H1 (cell line): ENCODE data around the gene IGF2BP3. TPM values are rescaled to one million over a fixed set of nuclear protein-coding genes. Genes with fewer than 3 reads are reported as not detected.

Source experiments
- CTCF ChIA-PET: fragments of 300-600 bp; sonication (Branson Sonifier 250); formaldehyde crosslinking; loops from one replicate; lab custom pipeline; 2021; ENCODE audit not compliant: partially characterized antibody; lab: Charles Lee
- POLR2A ChIA-PET: fragments of 300-600 bp; sonication (Branson Sonifier 250); formaldehyde crosslinking; loops from one replicate; lab custom pipeline; 2021; ENCODE audit warnings: inconsistent platforms; ENCODE audit not compliant: partially characterized antibody; lab: Charles Lee
- DNase-seq, 2 experiments: peaks; one replicate each; pipeline versions ENCODE4 v3.0.0 to v3.0.0-alpha.2; 2010 to 2022; ENCODE audit warnings: low spot score in 2 of 2, low read depth in 1 of 2, mixed read lengths in 1 of 2
- FAIRE-seq: peaks from 2 replicates; lab custom pipeline; 2011; peaks lifted over from hg19 to GRCh38; lab: Jason Lieb, UNC
- H2AFZ ChIP-seq: 2 replicates; pipeline ENCODE4 v1.8.1; 2012; ENCODE audit warnings: low read length, inconsistent platforms
- H2AK5ac ChIP-seq: 2 replicates; pipeline ENCODE4 v1.6.1; 2013; ENCODE audit warnings: low read depth, low read length
- H2BK120ac ChIP-seq: replicated peaks from 2 replicates; pipeline ENCODE3; 2013; ENCODE audit warnings: low read depth, low read length, inconsistent platforms
- H2BK12ac ChIP-seq: 2 replicates; pipeline ENCODE4 v1.6.1; 2013; ENCODE audit warnings: low read depth, low read length
- H2BK15ac ChIP-seq: 2 replicates; pipeline ENCODE4 v1.6.1; 2013; ENCODE audit warnings: low read length
- H2BK20ac ChIP-seq: 2 replicates; pipeline ENCODE4 v1.6.1; 2013; ENCODE audit warnings: low read length
- H2BK5ac ChIP-seq: 2 replicates; pipeline ENCODE4 v1.6.1; 2013; ENCODE audit warnings: low read depth, low read length
- H3K14ac ChIP-seq: 2 replicates; pipeline ENCODE4 v1.6.1; 2013; ENCODE audit warnings: inconsistent platforms; ENCODE audit not compliant: insufficient read length
- H3K18ac ChIP-seq: 2 replicates; pipeline ENCODE4 v1.6.1; 2013; ENCODE audit warnings: low read length; ENCODE audit errors: extremely low read depth
- H3K23ac ChIP-seq: 2 replicates; pipeline ENCODE4 v1.6.1; 2013; ENCODE audit warnings: inconsistent platforms; ENCODE audit not compliant: insufficient read length
- H3K23me2 ChIP-seq: 2 replicates; pipeline ENCODE4 v1.6.1; 2013; ENCODE audit warnings: low read depth, low read length
- H3K27ac ChIP-seq: 2 replicates; pipeline ENCODE4 v1.6.1; 2011; ENCODE audit warnings: low read depth, low read length, inconsistent platforms
- H3K27me3 ChIP-seq, 4 experiments: replicated peaks in 1 of 4; 1 replicate in 1 of 4; 2 replicates in 3 of 4; pipeline versions ENCODE4 v1.6.1 to v1.8.1; 2011 to 2013; ENCODE audit warnings: low read length in 3 of 4, mild to moderate bottlenecking in 3 of 4, inconsistent platforms in 2 of 4, mixed read lengths in 2 of 4, moderate library complexity in 1 of 4; ENCODE audit not compliant: control insufficient read depth in 3 of 4, insufficient read depth in 3 of 4; ENCODE audit errors: extremely low read depth in 1 of 4
- H3K36me3 ChIP-seq, 4 experiments: 2 replicates each; pipeline versions ENCODE4 v1.6.1 to v1.8.1; 2011 to 2013; ENCODE audit warnings: mild to moderate bottlenecking in 4 of 4, low read length in 3 of 4, moderate library complexity in 2 of 4, control low read depth in 1 of 4, inconsistent platforms in 1 of 4; ENCODE audit not compliant: insufficient read depth in 4 of 4, control insufficient read depth in 2 of 4
- H3K4ac ChIP-seq: replicated peaks from 2 replicates; pipeline ENCODE3; 2013; ENCODE audit warnings: low read length, low read depth, mixed read lengths, inconsistent platforms; ENCODE audit not compliant: insufficient read length
- H3K4me1 ChIP-seq, 4 experiments: replicated peaks in 1 of 4; 1 replicate in 1 of 4; 2 replicates in 3 of 4; pipeline versions ENCODE4 v1.6.1 to v1.8.1; 2011 to 2013; ENCODE audit warnings: low read length in 3 of 4, inconsistent platforms in 2 of 4, mixed read lengths in 1 of 4; ENCODE audit not compliant: insufficient read depth in 4 of 4, control insufficient read depth in 3 of 4
- H3K4me2 ChIP-seq, 2 experiments: 2 replicates each; pipeline versions ENCODE4 v1.6.1 to v1.8.1; 2011 to 2013; ENCODE audit warnings: low read depth in 2 of 2, low read length in 2 of 2, control low read depth in 1 of 2, inconsistent platforms in 1 of 2, mild to moderate bottlenecking in 1 of 2; ENCODE audit not compliant: insufficient read depth in 1 of 2
- H3K4me3 ChIP-seq, 4 experiments: fragments of 200-600, 300-600 bp in 1 of 4; sonication (generic), shearing (Covaris generic), sonication (Bioruptor Twin) in 1 of 4; 2 replicates each; pipeline versions ENCODE4 v1.5.1 to v1.8.1; 2011 to 2016; ENCODE audit warnings: low read length in 4 of 4, low read depth in 3 of 4, control low read depth in 2 of 4, inconsistent platforms in 2 of 4, mild to moderate bottlenecking in 2 of 4, mixed read lengths in 1 of 4, moderate library complexity in 1 of 4; ENCODE audit not compliant: insufficient read depth in 2 of 4; ENCODE audit errors: extremely low read depth in 1 of 4
- H3K56ac ChIP-seq: replicated peaks from 2 replicates; pipeline ENCODE3; 2013; ENCODE audit warnings: low read depth, mild to moderate bottlenecking, mixed read lengths, low read length, inconsistent platforms; ENCODE audit not compliant: insufficient read length
- H3K79me1 ChIP-seq: 2 replicates; pipeline ENCODE4 v1.6.1; 2013; ENCODE audit warnings: low read depth, low read length, control low read depth
- H3K79me2 ChIP-seq, 2 experiments: 2 replicates each; pipeline versions ENCODE4 v1.6.1 to v1.8.1; 2012 to 2013; ENCODE audit warnings: low read length in 2 of 2, mild to moderate bottlenecking in 2 of 2, inconsistent platforms in 1 of 2; ENCODE audit not compliant: insufficient read depth in 2 of 2, control insufficient read depth in 1 of 2
- H3K9ac ChIP-seq, 4 experiments: replicated peaks in 1 of 4; 1 replicate in 1 of 4; 2 replicates in 3 of 4; pipeline versions ENCODE4 v1.6.1 to v1.8.1; 2011 to 2013; ENCODE audit warnings: low read depth in 3 of 4, low read length in 3 of 4, control low read depth in 2 of 4, mild to moderate bottlenecking in 2 of 4, moderate library complexity in 2 of 4, inconsistent platforms in 1 of 4; ENCODE audit errors: extremely low read depth in 1 of 4
- H3K9me3 ChIP-seq, 2 experiments: 2 replicates each; pipeline versions ENCODE4 v1.6.1 to v1.8.1; 2012 to 2013; ENCODE audit warnings: mild to moderate bottlenecking in 2 of 2, moderate library complexity in 2 of 2, control low read depth in 1 of 2, inconsistent platforms in 1 of 2, low read depth in 1 of 2, low read length in 1 of 2, mixed read lengths in 1 of 2; ENCODE audit not compliant: insufficient read depth in 2 of 2
- H4K20me1 ChIP-seq, 2 experiments: replicated peaks in 1 of 2; 2 replicates each; pipeline versions ENCODE3 to v1.8.1; 2011 to 2013; ENCODE audit warnings: inconsistent platforms in 2 of 2, low read length in 2 of 2, mild to moderate bottlenecking in 1 of 2; ENCODE audit not compliant: insufficient read depth in 2 of 2, control insufficient read depth in 1 of 2
- H4K5ac ChIP-seq: 2 replicates; pipeline ENCODE4 v1.6.1; 2013; ENCODE audit warnings: low read length, low read depth, mixed read lengths, inconsistent platforms; ENCODE audit not compliant: insufficient read length
- H4K8ac ChIP-seq: 2 replicates; pipeline ENCODE4 v1.8.0; 2013; ENCODE audit warnings: mild to moderate bottlenecking, moderate library complexity, low read length, inconsistent platforms; ENCODE audit not compliant: insufficient read depth; ENCODE audit errors: extremely low read depth
- H4K91ac ChIP-seq: replicated peaks from 2 replicates; pipeline ENCODE3; 2013; ENCODE audit warnings: low read length, mixed read lengths, inconsistent platforms; ENCODE audit not compliant: insufficient read length
- POLR2AphosphoS5 ChIP-seq: IDR thresholded peaks from 2 replicates; pipeline ENCODE4 v1.6.1; 2011; ENCODE audit warnings: low read depth, low read length
- RXRA ChIP-seq: IDR thresholded peaks from 2 replicates; pipeline ENCODE4 v1.6.1; 2011; ENCODE audit warnings: low read depth, mild to moderate bottlenecking, low read length, moderate library complexity; ENCODE audit not compliant: insufficient read depth
- SP2 ChIP-seq: IDR thresholded peaks from 2 replicates; pipeline ENCODE4 v1.6.1; 2012; ENCODE audit warnings: mild to moderate bottlenecking, low read length, inconsistent platforms
- WGBS, 2 experiments: shearing (Covaris generic) in 1 of 2; methylation state at CpG; one replicate each; pipeline versions ENCODE4 v1.1.6 to v1.1.7; 2013 to 2015; ENCODE audit warnings: low lambda C conversion rate in 2 of 2, mixed read lengths in 2 of 2, inconsistent platforms in 1 of 2, low coverage in 1 of 2, missing lambda C conversion rate in 1 of 2; ENCODE audit not compliant: insufficient replicate concordance in 2 of 2, insufficient coverage in 1 of 2, insufficient read length in 1 of 2; ENCODE audit errors: extremely low coverage in 1 of 2, missing lambda C conversion rate in 1 of 2; 5-methylcytosine and 5-hydroxymethylcytosine counted together
- polyA plus RNA-seq, 7 experiments: library from polyadenylated mRNA; depleted of rRNA in 3 of 7; stranded (reverse) in 5 of 7; unstranded in 2 of 7; fragments of >200 nt in 5 of 7; fragments of 200-250 nt in 2 of 7; gene quantifications; 1 replicate in 5 of 7; 2 replicates in 1 of 7; 4 replicates in 1 of 7; pipeline versions ENCODE4 v1.2.1 to v1.2.3, GENCODE V29; 2011 to 2013; ENCODE audit warnings: missing spikeins in 2 of 7, mixed read lengths in 2 of 7
- total RNA-seq: library from RNA; stranded (reverse); fragmentation: NEBNext Ultra II Directional; extraction: Animal tissue kit (Norgen Biotek cat#: 25700); gene quantifications from 2 replicates; pipeline ENCODE4 v1.2.1, GENCODE V29; 2021

Gene IGF2BP3
- total and polyA plus RNA-seq, 2 of the 8 experiments (the other 6 are each of a cell fraction or from before 2014, with no cell fraction given) = 66.3 to 193 TPM

GRCh38 chr7:23338439-23338838 is 131.9 kb downstream of the IGF2BP3 start:
- CTCF ChIA-PET = no interaction called here
- POLR2A ChIA-PET = interaction anchor here (0.8 kb wide), 1 partner anchor 11 kb away, joined by 3 read pairs; no protein-coding TSS in a partner anchor

More at GRCh38 chr7:23338439-23338838, 131.9 kb downstream of the IGF2BP3 start:
- no peaks in the 10 kb centered on the region for H3K9me3 ChIP-seq
- no peak overlapping the region for H3K23ac ChIP-seq
- no peak overlapping the region for H3K14ac ChIP-seq
- no peaks in the 10 kb centered on the region for H3K23me2 ChIP-seq
- H3K27me3 ChIP-seq = no peaks in the 10 kb centered on the region
- H4K5ac ChIP-seq = no peak overlapping the region
- H2BK120ac ChIP-seq = no peak overlapping the region
- FAIRE-seq (no peak), DNase-seq (no peak)
- no peak overlapping the region for H2AFZ ChIP-seq
- TF ChIP-seq RXRA = no peak
- no peak for TF ChIP-seq SP2
- TF ChIP-seq POLR2AphosphoS5 = no peak
- peaks cover 29 to 93% (median 69%) of the 10 kb centered on the region in 4 experiments for H3K36me3 ChIP-seq
- H3K79me2 ChIP-seq = no peaks in the 10 kb centered on the region
- H4K91ac ChIP-seq = no peak overlapping the region
- H3K56ac ChIP-seq = no peak overlapping the region
- H2BK5ac ChIP-seq = no peak overlapping the region
- H2AK5ac ChIP-seq = no peak overlapping the region
- no peaks in the 10 kb centered on the region for H3K4me1 ChIP-seq
- no peak overlapping the region for H3K18ac ChIP-seq
- no peak overlapping the region for H3K4me3 ChIP-seq
- no peak overlapping the region for H4K8ac ChIP-seq
- no peak overlapping the region for H3K4ac ChIP-seq
- peaks cover 0 to 4% of the 10 kb centered on the region in 2 experiments for H4K20me1 ChIP-seq
- no peak overlapping the region for H3K9ac ChIP-seq
- no peak overlapping the region for H2BK20ac ChIP-seq
- H2BK15ac ChIP-seq = no peak overlapping the region
- no peak overlapping the region for H3K27ac ChIP-seq
- H2BK12ac ChIP-seq = no peak overlapping the region
- H3K79me1 ChIP-seq = peaks cover 3% of the 10 kb centered on the region; the same call in 1 of the 2 replicates
- 98% methylated on average over 2 of the region's 2 CpGs; no CpG with 5 or more reads in 1 of the 2 experiments for WGBS, 2 experiments
- no peak overlapping the region for H3K4me2 ChIP-seq
